AG20443 (cell line): ENCODE measurements around the gene SYNE2.
A peak's percentile ranks its signal among the peaks of the same experiment; 100 is the strongest.

Experiments
- DNase-seq: peaks from one replicate; pipeline ENCODE4 v3.0.0; 2012; ENCODE audit warnings: low spot score, mixed read lengths

Gene SYNE2

GRCh38 chr14:63956326-63956725 lies 103.5 kb downstream of the SYNE2 start:
- no peak for DNase-seq

DNA sequence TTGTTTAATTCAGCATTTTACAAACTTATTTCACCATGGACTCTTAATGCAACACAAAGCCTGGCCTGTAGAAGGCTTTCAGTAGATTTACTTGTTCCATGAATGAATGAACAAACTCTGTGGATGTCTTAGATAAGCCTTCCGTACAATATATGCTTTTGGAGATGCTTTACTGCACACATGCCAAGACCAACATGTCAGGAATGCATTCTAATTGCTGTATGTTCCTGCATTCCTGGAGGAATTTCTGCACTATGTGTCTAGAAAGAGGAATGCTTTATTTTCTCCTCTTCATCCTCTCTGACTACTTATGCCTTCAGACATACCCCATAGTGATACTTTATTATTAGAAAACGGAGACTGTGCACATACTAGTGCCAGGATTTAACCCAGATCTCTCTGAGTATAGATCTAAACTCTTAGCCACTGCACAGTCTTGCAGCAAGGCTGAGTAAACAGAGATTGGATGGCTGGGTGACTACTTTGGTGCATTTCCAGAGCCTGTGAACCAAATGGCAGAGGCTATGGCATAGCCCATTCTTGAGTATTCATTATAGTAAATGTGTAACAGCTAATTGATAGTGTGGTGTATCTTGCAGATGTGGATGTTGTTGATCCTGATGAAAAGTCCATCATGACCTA lies 108.2 kb downstream of the SYNE2 start:
- no peak for DNase-seq

GRCh38 chr14:63962906-63963305 lies 110.1 kb downstream of the SYNE2 start:
- no peak for DNase-seq

- no peak for DNase-seq
These were observed 110.6 kb downstream of the SYNE2 start for GRCh38 chr14:63963439-63963838.

- DNase-seq, result no peak
These were observed 111.3 kb downstream of the SYNE2 start for GRCh38 chr14:63964113-63964512.

DNA sequence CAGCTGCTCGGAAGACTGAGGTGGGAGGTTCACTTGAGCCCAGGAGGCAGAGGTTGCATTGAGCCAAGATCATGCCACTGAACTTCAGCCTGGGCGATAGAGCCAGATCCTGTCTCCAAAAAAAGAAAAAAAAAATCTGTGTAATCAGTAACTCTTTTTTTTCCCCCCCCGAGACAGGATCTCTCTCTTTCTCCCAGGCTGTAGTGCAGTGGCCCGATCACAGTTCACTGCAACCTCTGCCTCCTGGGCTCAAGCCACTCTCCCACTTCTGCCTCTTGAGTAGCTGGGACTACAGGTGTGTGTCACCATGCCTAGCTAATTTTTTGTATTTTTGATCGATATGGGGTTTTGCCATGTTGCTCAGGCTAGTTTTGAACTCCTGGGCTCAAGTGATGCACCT lies 113.6 kb downstream of the SYNE2 start:
- no peak for DNase-seq

GRCh38 chr14:63972323-63972932 lies 119.6 kb downstream of the SYNE2 start:
- no peak for DNase-seq

- no peak for DNase-seq
These were observed 121.4 kb downstream of the SYNE2 start for GRCh38 chr14:63974176-63974575.

DNA sequence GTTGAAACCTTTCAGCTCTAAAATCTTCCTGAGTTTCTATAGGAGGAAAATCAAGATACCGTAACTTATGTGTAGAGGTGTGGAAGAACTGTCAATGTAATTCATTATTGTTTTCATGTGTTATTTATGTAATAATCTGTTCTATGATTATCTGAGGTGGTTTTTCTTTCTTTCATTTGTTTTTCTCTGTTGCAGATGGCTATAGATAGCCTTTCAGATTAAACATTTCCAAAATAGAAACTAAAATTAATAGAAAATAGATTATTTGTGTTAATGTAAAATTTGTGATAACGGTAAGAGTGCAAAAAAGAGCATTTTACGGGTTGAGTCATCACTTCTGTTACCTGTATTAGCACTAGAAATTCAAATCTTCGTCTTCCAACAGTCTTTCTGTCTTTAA lies 128.8 kb downstream of the SYNE2 start:
- DNase-seq, result no peak

DNA sequence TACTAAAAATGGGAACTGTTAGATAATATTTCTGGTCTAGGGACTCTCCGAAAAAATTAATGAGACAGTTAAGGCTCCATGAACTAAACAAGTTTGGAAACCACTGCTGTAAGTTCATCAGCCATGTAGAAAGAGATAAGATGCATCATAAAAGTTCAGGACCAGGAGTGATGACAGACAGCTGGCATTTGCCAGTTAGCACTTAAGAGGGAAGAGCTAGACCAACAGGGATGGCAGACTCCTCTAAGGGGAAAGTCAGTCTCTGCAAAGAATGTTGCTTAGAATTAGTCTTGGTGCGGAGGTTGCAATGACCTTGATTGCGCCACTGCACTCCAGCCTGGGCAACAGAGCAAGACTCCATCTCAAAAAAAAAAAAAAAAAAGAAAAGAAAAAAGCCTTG lies 129.4 kb downstream of the SYNE2 start:
- DNase-seq, result no peak

- no peak for DNase-seq
These were observed 129.8 kb downstream of the SYNE2 start for GRCh38 chr14:63982629-63983028.

DNA sequence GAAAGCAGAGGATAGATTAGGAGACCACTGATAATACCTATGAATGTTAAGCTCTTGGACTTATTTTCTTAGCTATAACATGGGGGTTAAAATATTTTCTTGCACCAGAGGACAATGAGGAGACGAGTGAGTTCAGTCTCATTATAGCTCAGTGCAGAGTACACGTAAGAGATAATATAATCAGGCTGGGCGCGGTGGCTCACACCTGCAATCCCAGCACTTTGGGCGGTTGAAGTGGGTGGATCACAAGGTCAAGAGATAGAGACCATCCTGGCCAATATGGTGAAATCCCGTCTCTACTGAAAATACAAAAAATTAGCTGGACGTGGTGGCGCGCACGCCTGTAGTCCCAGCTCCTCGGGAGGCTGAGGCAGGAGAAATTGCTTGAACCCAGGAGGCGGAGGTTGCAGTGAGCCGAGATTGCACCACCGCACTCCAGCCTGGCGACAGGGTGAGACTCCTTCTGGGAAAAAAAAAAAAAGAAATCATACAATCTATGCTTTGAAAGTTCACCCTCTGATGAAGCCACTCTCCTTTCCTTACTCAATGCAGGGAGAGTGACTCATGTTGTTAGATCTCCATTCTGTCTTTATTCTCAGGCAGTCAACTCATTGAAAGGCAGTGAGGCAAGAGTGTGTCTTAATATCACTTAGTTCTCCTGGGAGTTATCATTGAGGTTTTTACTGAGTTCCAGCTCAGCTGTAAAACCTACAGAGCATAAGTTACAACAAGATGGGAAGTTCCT lies 134.2 kb downstream of the SYNE2 start:
- DNase-seq, result peak; percentile 69

GRCh38 chr14:63988579-63988978 lies 135.8 kb downstream of the SYNE2 start:
- no peak for DNase-seq

- no peak for DNase-seq
These were observed 139.0 kb downstream of the SYNE2 start for GRCh38 chr14:63991833-63992232.

DNA sequence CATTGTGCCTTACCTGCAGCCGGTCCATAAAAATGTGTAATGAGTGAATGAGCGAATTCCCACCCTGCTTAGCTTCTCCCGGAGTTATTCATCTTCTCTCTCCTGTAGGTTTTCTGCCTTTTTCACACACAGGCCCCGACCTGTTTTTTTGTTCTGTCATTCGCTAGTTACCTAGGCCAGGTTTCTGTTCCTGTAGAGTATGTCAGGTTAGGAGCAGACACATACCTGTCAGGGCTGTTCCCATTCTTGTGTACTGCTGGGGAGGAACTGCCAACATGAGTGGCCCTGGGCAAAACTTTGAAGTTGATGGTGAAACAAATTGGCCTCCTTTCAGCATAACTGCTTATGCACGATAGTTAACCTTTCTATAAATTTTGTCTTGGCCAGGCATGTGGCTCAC lies 140.1 kb downstream of the SYNE2 start:
- no peak for DNase-seq

- no peak for DNase-seq
These were observed 141.2 kb downstream of the SYNE2 start for GRCh38 chr14:63993992-63994391.

- no peak for DNase-seq
These were observed 142.5 kb downstream of the SYNE2 start for GRCh38 chr14:63995285-63995684.

GRCh38 chr14:63996016-63996415 lies 143.2 kb downstream of the SYNE2 start:
- DNase-seq, result no peak

DNA sequence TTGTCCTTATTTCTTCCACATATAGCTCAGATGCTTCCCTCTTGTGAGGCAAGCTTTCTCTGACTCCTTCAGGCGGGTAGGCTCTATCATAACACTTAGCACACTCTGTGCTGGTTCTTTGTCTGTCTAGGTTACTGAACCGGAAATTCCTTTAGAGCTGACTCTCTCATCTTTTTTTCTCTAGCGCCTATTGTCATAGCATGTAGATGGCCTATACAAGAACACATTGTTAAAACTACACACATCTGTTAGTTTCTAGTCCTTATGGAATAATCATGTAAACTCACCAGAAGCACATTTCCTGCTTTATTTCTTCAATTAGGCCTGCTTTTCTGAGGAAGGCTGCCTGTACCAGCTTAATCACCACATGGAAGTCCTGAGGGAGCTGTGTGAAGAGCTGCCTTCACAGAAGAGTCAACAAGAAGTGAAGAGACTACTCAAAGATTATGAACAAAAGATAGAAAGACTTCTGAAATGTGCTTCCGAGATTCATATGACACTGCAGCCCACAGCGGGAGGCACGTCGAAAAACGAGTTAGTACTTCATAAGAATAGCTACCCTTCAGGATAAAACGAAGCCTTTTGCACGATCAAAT lies 143.9 kb downstream of the SYNE2 start:
- peak; percentile 15 for DNase-seq

DNA sequence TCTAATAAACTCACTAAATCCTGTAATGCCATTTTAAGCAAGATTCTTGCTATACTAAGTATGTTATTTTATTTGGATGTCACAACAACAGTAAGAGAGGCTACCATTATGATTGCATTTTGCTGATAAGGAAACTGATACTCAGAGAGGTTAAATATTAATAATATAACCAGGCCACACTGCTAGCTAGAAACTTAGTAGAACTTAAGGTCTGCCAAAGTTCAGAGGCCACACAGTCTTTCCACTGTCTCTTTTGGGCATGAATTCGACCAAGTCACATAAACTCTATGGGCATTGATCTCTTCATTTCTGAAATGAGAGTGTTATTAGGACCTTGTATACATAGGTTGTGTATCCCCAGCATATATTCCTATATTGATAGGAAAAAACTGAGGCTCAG lies 147.9 kb downstream of the SYNE2 start:
- no peak for DNase-seq

DNA sequence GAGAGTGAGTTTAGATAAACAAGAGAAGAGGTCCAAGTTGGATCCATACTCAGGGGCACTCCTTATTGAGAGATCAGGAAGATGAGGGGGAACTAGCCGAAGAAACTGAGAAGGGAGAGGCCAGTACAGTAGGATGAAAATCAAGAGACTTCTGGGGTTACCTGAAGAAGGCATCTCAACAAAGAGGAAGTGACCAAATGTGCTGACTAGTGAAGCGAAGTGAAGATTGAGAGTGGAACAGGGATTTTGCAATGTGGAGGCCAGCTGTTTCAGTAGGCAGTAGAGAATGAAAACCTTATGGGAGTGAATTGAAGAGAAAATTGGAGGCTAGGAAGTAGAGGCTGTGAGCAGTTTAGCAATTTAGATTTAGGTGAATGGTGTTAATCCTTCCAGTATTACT lies 153.0 kb downstream of the SYNE2 start:
- no peak for DNase-seq

DNA sequence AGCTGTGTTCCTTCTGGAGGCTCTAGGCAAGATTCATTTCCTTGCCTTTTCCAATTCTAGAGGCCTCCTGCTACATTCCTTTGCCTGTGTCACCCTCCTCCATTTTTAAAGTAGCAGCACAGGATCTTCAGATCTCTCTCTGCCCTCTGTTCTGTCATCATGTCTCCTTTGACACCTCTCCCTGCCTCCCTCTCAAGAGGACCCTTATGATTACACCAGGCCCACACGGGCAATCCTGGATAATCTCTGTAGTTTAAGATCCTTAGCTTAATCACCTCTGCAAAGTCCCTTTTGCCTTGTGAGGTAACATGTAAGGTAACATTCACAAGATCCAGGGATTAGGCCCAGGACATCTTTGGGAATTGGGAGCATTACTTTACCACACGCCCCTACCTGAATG lies 155.2 kb downstream of the SYNE2 start:
- no peak for DNase-seq

DNA sequence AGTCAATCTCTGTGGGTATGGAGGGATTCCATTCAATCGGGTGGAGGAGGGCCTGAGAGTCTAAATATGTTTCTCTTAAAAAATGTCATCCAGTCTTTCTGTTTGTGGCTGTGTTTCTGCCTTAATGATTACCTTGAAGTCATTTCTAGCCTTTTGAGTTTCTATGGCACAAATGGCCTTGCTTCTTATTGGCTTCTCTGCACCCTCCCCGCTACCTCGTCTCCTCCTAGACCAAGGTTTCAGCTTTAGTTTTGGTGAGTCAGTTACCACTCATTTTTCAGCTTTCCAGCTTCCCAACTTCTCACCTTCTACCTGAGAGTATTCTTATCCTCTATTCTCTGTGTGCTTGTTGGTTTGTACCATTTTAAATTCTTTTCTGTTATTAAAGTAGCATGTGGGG lies 159.2 kb downstream of the SYNE2 start:
- DNase-seq, result no peak
